B cell (primary cell): ENCODE results near the gene TXNRD1. TPM values are rescaled to one million over a fixed set of nuclear protein-coding genes. Genes with fewer than 3 reads are reported as not detected.
"Not testable (repeated sequence)": the region's sequence is repeated elsewhere in the genome, so short reads cannot be mapped to it uniquely, and the experiment has no call there.

Experiments
- ATAC-seq: fragments of 200-7000 bp; cut with Tn5 transposase; one replicate; pipeline ENCODE4 v1.10.0; 2021; ENCODE audit warnings: low read depth, mild to moderate bottlenecking, moderate number of reproducible peaks, moderate library complexity
- CTCF ChIA-PET: fragments of 350-600 bp; sonication (Branson Sonifier 250); formaldehyde crosslinking; loops from one replicate; lab custom pipeline; 2021; ENCODE audit warnings: antibody characterized with exemption, inconsistent platforms; lab: Charles Lee
- POLR2A ChIA-PET: fragments of 350-600 bp; sonication (Branson Sonifier 250); formaldehyde crosslinking; loops from one replicate; lab custom pipeline; 2021; ENCODE audit warnings: antibody characterized with exemption; lab: Charles Lee
- DNase-seq: peaks from one replicate; pipeline ENCODE4 v3.0.0; 2013
- H2AFZ ChIP-seq: 2 replicates; pipeline ENCODE4 v1.6.1; 2012; ENCODE audit warnings: mild to moderate bottlenecking, low read depth, low read length; ENCODE audit not compliant: insufficient read depth, poor library complexity, severe bottlenecking
- H3K27ac ChIP-seq, 2 donors: 1 replicate in 1 of 2; 2 replicates in 1 of 2; pipeline ENCODE4 v1.5.1; 2012 to 2013; ENCODE audit warnings: low read length in 2 of 2, mild to moderate bottlenecking in 2 of 2, moderate library complexity in 1 of 2
- H3K27me3 ChIP-seq, 4 experiments: fragments of 200-600 bp in 1 of 4; sonication (generic) in 1 of 4; replicated peaks in 1 of 4; 1 replicate in 2 of 4; 2 replicates in 2 of 4; pipeline versions ENCODE4 v1.6.1 to v1.7.0; 2013 to 2016; ENCODE audit warnings: low read length in 3 of 4, mild to moderate bottlenecking in 2 of 4, mixed read lengths in 1 of 4, moderate library complexity in 1 of 4; ENCODE audit not compliant: insufficient read depth in 4 of 4, control insufficient read depth in 3 of 4; ENCODE audit errors: control extremely low read depth in 1 of 4
- H3K36me3 ChIP-seq, 2 experiments: replicated peaks in 1 of 2; 1 replicate in 1 of 2; 2 replicates in 1 of 2; pipeline versions ENCODE4 v1.6.1 to v1.7.1; 2013; ENCODE audit warnings: low read length in 1 of 2; ENCODE audit not compliant: insufficient read depth in 2 of 2, control insufficient read depth in 1 of 2; ENCODE audit errors: control extremely low read depth in 1 of 2, extremely low read depth in 1 of 2
- H3K4me1 ChIP-seq, 2 donors: fragments of 200-600 bp in 1 of 2; sonication (generic) in 1 of 2; 1 replicate in 1 of 2; 2 replicates in 1 of 2; pipeline versions ENCODE4 v1.5.1 to v1.6.1; 2013 to 2017; ENCODE audit warnings: low read length in 2 of 2; ENCODE audit not compliant: control insufficient read depth in 2 of 2, insufficient read depth in 2 of 2
- H3K4me2 ChIP-seq: replicated peaks from 2 replicates; pipeline ENCODE3; 2012; ENCODE audit warnings: mild to moderate bottlenecking, low read depth, low read length; ENCODE audit not compliant: poor library complexity, severe bottlenecking
- H3K4me3 ChIP-seq, 5 experiments: fragments of 200-600 bp in 1 of 5; sonication (generic) in 1 of 5; 1 replicate in 3 of 5; 2 replicates in 2 of 5; pipeline versions ENCODE4 v1.5.1 to v1.7.0; 2011 to 2016; ENCODE audit warnings: low read length in 4 of 5, mild to moderate bottlenecking in 4 of 5, low read depth in 2 of 5, control low read depth in 1 of 5, moderate library complexity in 1 of 5; ENCODE audit not compliant: insufficient read depth in 1 of 5; ENCODE audit errors: control extremely low read depth in 1 of 5, extremely low read depth in 1 of 5
- H3K79me2 ChIP-seq: fragments of 200-600 bp; sonication (generic); one replicate; pipeline ENCODE4 v1.6.0; 2016; ENCODE audit warnings: low read length; ENCODE audit not compliant: control insufficient read depth, insufficient read depth
- H3K9ac ChIP-seq: fragments of 200-600 bp; sonication (generic); 2 replicates; pipeline ENCODE4 v1.6.1; 2017; ENCODE audit warnings: mild to moderate bottlenecking, low read length, moderate library complexity
- H3K9me3 ChIP-seq, 3 donors: one replicate each; pipeline versions ENCODE4 v1.6.1 to v1.7.1; 2013; ENCODE audit warnings: low read length in 2 of 3; ENCODE audit not compliant: control insufficient read depth in 2 of 3, insufficient read depth in 1 of 3; ENCODE audit errors: control extremely low read depth in 1 of 3
- H4K20me1 ChIP-seq: 2 replicates; pipeline ENCODE4 v1.6.0; 2012; ENCODE audit warnings: mild to moderate bottlenecking, low read length; ENCODE audit not compliant: insufficient read depth, control insufficient read depth, poor library complexity, severe bottlenecking
- H3K27ac Mint-ChIP-seq: one replicate; pipeline ENCODE4 v1.8.0; 2021; ENCODE audit warnings: mixed read lengths
- H3K27me3 Mint-ChIP-seq: one replicate; pipeline ENCODE4 v1.8.0; 2021; ENCODE audit warnings: mixed read lengths
- H3K4me1 Mint-ChIP-seq: one replicate; pipeline ENCODE4 v1.8.0; 2021; ENCODE audit warnings: mixed read lengths
- H3K4me3 Mint-ChIP-seq: one replicate; pipeline ENCODE4 v1.8.0; 2021; ENCODE audit warnings: mixed read lengths
- H3K9me3 Mint-ChIP-seq: one replicate; pipeline ENCODE4 v1.8.0; 2022; ENCODE audit warnings: mixed read lengths; ENCODE audit not compliant: insufficient read depth
- EZH2 ChIP-seq: IDR thresholded peaks from 2 replicates; pipeline ENCODE4 v1.6.1; 2012; ENCODE audit warnings: borderline replicate concordance, low read depth, mild to moderate bottlenecking, moderate library complexity, low read length; ENCODE audit not compliant: insufficient read depth, poor library complexity, severe bottlenecking
- WGBS: methylation state at CpG from one replicate; pipeline ENCODE4 v1.1.5; 2013; ENCODE audit warnings: missing lambda C conversion rate; ENCODE audit not compliant: insufficient coverage; 5-methylcytosine and 5-hydroxymethylcytosine counted together
- intact Hi-C: fragments of 100-400 bp; cut with micrococcal nuclease; formaldehyde crosslinking; loops from one replicate; pipeline ENCODE4 v1.10.0; 2022
- polyA plus RNA-seq: library from polyadenylated mRNA; depleted of rRNA; stranded (reverse); fragments of >200 nt; gene quantifications from 2 replicates; pipeline ENCODE4 v1.2.3, GENCODE V29; 2012
- total RNA-seq, 2 donors: library from RNA; stranded (reverse); fragments of 120-200 nt in 1 of 2; gene quantifications; 1 replicate in 1 of 2; 2 replicates in 1 of 2; pipeline versions ENCODE4 v1.2.3 to v1.2.4, GENCODE V29; 2013 to 2022
- TF ChIP-seq, protein P1 (sequence below): fragments of 200-600 bp; IDR thresholded peaks from one replicate; pipeline ENCODE4 v1.8.0; 2022; ENCODE audit warnings: antibody characterized with exemption, mild to moderate bottlenecking

TXNRD1 gene
- total and polyA plus RNA-seq, 2 donors (not counting 1 experiment from before 2014, with no cell fraction given): 10.1 to 44.6 TPM

DNA sequence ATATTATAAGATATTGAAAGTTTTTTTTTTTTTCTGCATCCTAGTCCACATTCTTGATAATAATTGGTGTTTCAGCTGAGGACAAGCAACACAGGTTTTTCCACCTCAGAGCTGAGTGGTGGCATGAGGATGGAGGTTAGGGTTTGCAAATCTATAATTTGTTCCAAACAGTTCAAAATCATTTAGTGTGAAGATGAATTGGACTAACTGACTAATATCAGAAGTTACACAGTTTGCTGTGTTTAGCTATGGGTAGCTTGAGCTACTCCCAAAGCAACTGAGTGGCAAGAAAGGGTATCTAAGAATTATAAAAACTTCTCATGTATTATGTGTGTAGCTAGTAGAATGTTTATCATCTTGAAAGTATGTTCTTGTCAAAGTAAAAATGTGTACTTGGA, 105.0 kb downstream of the TXNRD1 start:
- no peaks in the 10 kb centered on the region for H3K4me1 ChIP-seq
- Mint-ChIP-seq H3K4me1 (no peaks in the 10 kb centered on the region), H3K4me3 (no peak overlapping the region), H3K9me3 (no peaks in the 10 kb centered on the region), H3K27me3 (no peaks in the 10 kb centered on the region), H3K27ac (no peak overlapping the region)
- no peak overlapping the region for H2AFZ ChIP-seq
- no peaks in the 10 kb centered on the region for H4K20me1 ChIP-seq
- ChIA-PET CTCF (no interaction called here), POLR2A (interaction anchor here (0.6 to 0.7 kb wide), 2 partner anchors 12 to 67 kb away, joined by 4 to 8 read pairs; no protein-coding TSS in a partner anchor)
- ATAC-seq (no peak), DNase-seq (no peak)
- H3K27ac ChIP-seq: no peak overlapping the region
- H3K9me3 ChIP-seq: no peaks in the 10 kb centered on the region
- no peak overlapping the region for H3K9ac ChIP-seq
- no peak overlapping the region for H3K4me2 ChIP-seq
- no peaks in the 10 kb centered on the region for H3K79me2 ChIP-seq
- TF ChIP-seq, protein P1, sequence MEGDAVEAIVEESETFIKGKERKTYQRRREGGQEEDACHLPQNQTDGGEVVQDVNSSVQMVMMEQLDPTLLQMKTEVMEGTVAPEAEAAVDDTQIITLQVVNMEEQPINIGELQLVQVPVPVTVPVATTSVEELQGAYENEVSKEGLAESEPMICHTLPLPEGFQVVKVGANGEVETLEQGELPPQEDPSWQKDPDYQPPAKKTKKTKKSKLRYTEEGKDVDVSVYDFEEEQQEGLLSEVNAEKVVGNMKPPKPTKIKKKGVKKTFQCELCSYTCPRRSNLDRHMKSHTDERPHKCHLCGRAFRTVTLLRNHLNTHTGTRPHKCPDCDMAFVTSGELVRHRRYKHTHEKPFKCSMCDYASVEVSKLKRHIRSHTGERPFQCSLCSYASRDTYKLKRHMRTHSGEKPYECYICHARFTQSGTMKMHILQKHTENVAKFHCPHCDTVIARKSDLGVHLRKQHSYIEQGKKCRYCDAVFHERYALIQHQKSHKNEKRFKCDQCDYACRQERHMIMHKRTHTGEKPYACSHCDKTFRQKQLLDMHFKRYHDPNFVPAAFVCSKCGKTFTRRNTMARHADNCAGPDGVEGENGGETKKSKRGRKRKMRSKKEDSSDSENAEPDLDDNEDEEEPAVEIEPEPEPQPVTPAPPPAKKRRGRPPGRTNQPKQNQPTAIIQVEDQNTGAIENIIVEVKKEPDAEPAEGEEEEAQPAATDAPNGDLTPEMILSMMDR: no peak
- no peak for TF ChIP-seq EZH2
- H3K27me3 ChIP-seq: no peaks in the 10 kb centered on the region
- peaks cover 21 to 56% of the 10 kb centered on the region in 2 experiments for H3K36me3 ChIP-seq
- H3K4me3 ChIP-seq: no peak overlapping the region
- intact Hi-C loops: no loop called here

DNA sequence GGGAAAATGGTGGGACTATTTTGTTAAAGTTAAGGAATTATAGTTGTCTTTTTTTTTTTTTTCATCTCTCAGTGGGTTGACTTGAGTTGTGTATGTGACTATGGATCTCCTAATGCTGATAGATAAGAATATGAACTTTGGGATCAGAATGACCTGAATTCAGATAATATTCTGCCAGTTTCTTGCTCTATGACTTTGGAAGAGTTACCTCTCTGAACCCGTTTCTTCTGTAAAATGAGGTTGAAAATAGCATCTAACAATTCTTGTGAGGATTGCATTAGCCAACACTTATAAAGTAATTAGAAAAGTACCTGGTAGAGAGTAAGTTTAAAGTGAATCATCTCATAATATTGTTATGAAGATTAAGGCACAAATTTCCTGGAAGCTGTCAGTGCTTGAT, 106.4 kb downstream of the TXNRD1 start:
- TF ChIP-seq, protein P1: no peak
- no peak for TF ChIP-seq EZH2
- H3K27ac Mint-ChIP-seq: no peak overlapping the region
- Histone ChIP-seq H3K4me2 (no peak overlapping the region), H3K4me3 (no peak overlapping the region), H3K79me2 (no peaks in the 10 kb centered on the region), H3K27me3 (no peaks in the 10 kb centered on the region), H4K20me1 (no peaks in the 10 kb centered on the region), H3K4me1 (no peaks in the 10 kb centered on the region), H2AFZ (no peak overlapping the region), H3K27ac (no peak overlapping the region), H3K9ac (no peak overlapping the region), H3K36me3 (peaks cover 17 to 58% of the 10 kb centered on the region in 2 experiments), H3K9me3 (no peaks in the 10 kb centered on the region)
- intact Hi-C loops: no loop called here
- no peak for DNase-seq
- no peaks in the 10 kb centered on the region for H3K27me3 Mint-ChIP-seq
- POLR2A ChIA-PET: no interaction called here
- no peak overlapping the region for H3K4me3 Mint-ChIP-seq
- CTCF ChIA-PET: no interaction called here
- WGBS: no CpG with 5 or more reads among the region's 1 CpG
- H3K9me3 Mint-ChIP-seq: no peaks in the 10 kb centered on the region
- H3K4me1 Mint-ChIP-seq: no peaks in the 10 kb centered on the region
- no peak for ATAC-seq

DNA sequence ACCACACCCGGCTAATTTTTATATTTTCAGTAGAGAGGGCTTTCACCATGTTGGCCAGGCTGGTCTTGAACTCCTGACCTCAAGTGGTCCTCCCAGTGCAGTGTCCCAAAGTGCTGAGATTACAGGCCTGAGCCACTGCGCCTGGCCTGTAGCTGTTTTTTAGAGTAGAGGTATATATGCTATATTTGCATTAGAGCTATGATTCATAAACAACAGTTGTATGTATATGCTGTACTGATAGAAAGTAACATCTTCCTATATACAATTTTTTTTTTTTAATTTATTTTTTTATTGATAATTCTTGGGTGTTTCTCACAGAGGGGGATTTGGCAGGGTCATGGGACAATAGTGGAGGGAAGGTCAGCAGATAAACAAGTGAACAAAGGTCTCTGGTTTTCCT, 107.0 kb downstream of the TXNRD1 start:
- H3K27me3 Mint-ChIP-seq, H3K4me3 ChIP-seq, H3K4me3 Mint-ChIP-seq, H3K79me2 ChIP-seq, H3K27me3 ChIP-seq, intact Hi-C loops, H3K27ac Mint-ChIP-seq, H3K9me3 ChIP-seq, H3K4me1 ChIP-seq, H2AFZ ChIP-seq, CTCF ChIA-PET, DNase-seq, H3K4me1 Mint-ChIP-seq, H3K27ac ChIP-seq, ATAC-seq, H3K9me3 Mint-ChIP-seq, H3K4me2 ChIP-seq, H4K20me1 ChIP-seq, POLR2A ChIA-PET, H3K9ac ChIP-seq: not testable (repeated sequence)
- no CpG with 5 or more reads among the region's 2 CpGs for WGBS
- H3K36me3 ChIP-seq: peaks cover 20 to 60% of the 10 kb centered on the region in 2 experiments
